IPS-18a (cell line): ENCODE measurements around the gene DNMT1.
A peak's percentile ranks its signal among the peaks of the same experiment; 100 is the strongest.

Source experiments
- H3K27ac ChIP-seq: one replicate; pipeline ENCODE4 v1.5.1; 2013; ENCODE audit warnings: low read length
- H3K27me3 ChIP-seq: one replicate; pipeline ENCODE4 v1.6.1; 2013; ENCODE audit warnings: mild to moderate bottlenecking, low read length; ENCODE audit not compliant: control insufficient read depth, insufficient read depth
- H3K36me3 ChIP-seq: one replicate; pipeline ENCODE4 v1.6.1; 2013; ENCODE audit warnings: low read depth, low read length; ENCODE audit not compliant: control insufficient read depth
- H3K4me1 ChIP-seq: one replicate; pipeline ENCODE4 v1.6.1; 2013; ENCODE audit warnings: low read depth, low read length; ENCODE audit not compliant: control insufficient read depth
- H3K4me3 ChIP-seq: one replicate; pipeline ENCODE4 v1.5.1; 2013; ENCODE audit warnings: low read length
- H3K9ac ChIP-seq: one replicate; pipeline ENCODE4 v1.6.1; 2013; ENCODE audit warnings: mild to moderate bottlenecking, low read length, moderate library complexity
- H3K9me3 ChIP-seq: one replicate; pipeline ENCODE4 v1.6.1; 2013; ENCODE audit warnings: low read depth, low read length; ENCODE audit not compliant: control insufficient read depth

DNMT1 gene

DNA sequence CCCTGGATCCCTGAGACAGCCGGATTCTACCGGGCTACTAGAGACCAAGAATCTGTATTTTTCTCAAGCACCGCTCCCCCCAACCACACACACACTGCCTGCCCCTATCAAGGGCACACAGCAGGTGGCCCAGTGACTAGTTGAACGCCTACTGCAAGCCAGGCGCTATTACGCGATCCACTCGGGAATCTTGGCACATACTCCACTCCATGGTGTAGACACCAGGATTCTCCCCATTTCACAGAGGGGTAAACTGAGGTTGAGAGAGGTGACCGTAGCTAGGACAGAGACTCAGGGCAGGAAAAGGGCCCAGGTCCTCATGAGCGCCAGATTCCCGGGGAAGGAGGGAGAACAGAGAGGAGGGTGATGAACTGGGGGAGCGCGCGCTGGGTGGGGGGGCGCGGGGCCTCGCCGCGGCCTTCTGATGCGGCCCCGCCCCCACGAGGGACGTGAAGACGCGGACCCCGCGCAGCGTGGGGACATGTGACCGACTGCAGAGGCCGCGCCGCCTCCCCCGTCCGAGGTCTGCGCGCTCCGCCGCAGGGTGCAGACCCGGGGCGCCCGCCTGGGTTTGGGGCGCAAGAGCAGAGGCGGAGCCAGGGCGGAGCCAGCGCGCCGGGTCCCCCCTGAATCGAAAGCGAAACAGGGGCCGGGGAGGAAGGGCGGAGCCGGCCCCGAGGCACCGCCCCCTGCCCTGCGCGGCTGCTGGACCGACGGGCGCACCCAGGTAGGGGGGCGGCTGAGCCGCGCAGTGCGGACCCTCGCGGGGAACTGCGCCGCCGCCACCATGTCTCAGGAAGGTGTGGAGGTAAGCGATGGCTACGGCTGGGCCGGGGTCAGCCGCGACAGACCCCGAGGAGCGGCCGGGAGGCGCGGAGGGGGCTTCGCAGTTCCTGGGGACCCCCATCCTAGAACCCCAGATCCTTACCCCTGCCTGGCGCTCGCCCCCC is 108.8 kb downstream of the DNMT1 start, which contains the start of gene SHFL:
Gene SHFL (plus strand): TSS at position 677 of the 950 bp plus-strand sequence. CDS start 111 bp downstream, at position 788.
- H3K4me3 ChIP-seq = peak within 1 kb of the TSS; percentile 79
- no peak within 1 kb of the TSS for H3K27ac ChIP-seq
- H3K36me3 ChIP-seq = no peaks in the 10 kb centered on the region
- no peaks in the 10 kb centered on the region for H3K9me3 ChIP-seq
- peak within 1 kb of the TSS; percentile 28 for H3K9ac ChIP-seq
- peaks cover 20% of the 10 kb centered on the region for H3K27me3 ChIP-seq
- H3K4me1 ChIP-seq = no peaks in the 10 kb centered on the region

DNA sequence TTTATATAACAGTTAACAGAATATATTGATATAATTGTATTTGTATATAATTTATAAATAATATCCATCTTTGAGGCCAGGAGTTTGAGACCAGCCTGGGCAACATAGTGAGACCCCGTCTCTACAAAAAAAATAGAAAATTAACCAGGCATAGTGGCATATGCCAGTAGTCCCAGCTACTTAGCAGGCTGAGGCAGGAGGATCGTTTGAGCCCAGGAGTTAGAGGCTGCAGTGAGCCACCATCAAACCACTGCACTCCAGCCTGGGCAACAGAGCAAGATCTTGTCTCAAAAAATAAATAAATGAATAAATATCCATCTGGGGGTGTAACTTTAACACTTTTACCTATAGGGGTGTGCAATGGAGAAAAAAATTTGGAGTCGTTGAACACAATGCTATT is 110.0 kb downstream of the DNMT1 start:
- no peak overlapping the region for H3K9ac ChIP-seq
- no peaks in the 10 kb centered on the region for H3K36me3 ChIP-seq
- H3K4me3 ChIP-seq = no peak overlapping the region
- no peak overlapping the region for H3K27ac ChIP-seq
- H3K27me3 ChIP-seq = peaks cover 20% of the 10 kb centered on the region
- no peaks in the 10 kb centered on the region for H3K4me1 ChIP-seq
- H3K9me3 ChIP-seq = no peaks in the 10 kb centered on the region

DNA sequence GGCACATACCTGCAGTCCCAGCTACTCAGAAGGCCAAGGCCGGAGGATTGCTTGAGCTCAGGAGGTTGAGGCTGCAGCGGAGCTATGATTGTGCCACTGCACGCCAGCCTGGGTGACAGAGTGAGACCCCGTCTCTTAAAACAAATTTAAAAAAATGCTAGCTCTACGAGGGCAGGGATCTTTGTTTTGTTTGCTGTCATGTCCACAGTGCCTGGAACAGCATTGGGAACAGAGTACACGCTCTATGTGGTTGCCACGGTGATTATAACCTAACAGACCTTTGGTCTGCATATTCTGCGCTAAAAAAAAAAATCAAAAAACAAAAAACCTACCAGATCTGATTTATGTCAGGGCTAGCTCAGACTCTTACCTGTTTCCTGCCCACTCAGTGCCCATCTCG is 110.8 kb downstream of the DNMT1 start:
- Histone ChIP-seq H3K27me3 (peaks cover 20% of the 10 kb centered on the region), H3K4me1 (no peaks in the 10 kb centered on the region), H3K36me3 (no peaks in the 10 kb centered on the region), H3K27ac (no peak overlapping the region), H3K4me3 (no peak overlapping the region), H3K9ac (no peak overlapping the region), H3K9me3 (no peaks in the 10 kb centered on the region)
